ENCODE results near the gene NR2E3. TPM values are rescaled to one million over a fixed set of nuclear protein-coding genes. Genes with fewer than 3 reads are reported as not detected.

The NR2E3 gene
- total RNA-seq, 1 donor from 2014 or later, result not detected

GRCh38 chr15:71812966-71813722, 2.8 kb downstream of the NR2E3 start:
- TF ChIP-seq CTCF (IDR thresholded peaks at IDR 0.05; ENCODE audit: insufficient read depth, low read depth, low read length) (no peak), EZH2 (IDR thresholded peaks at IDR 0.05; ENCODE audit: insufficient read depth, low read length) (no peak)
- H3K27me3 Mint-ChIP-seq (ENCODE audit: low read depth, unreplicated experiment), result peaks cover 20% of the 10 kb centered on the region
- no peaks in the 10 kb centered on the region for H3K4me1 ChIP-seq (ENCODE audit: insufficient read depth, low read length)
- H3K36me3 Mint-ChIP-seq (ENCODE audit: low read depth, unreplicated experiment), result peaks cover 2% of the 10 kb centered on the region
- no peaks in the 10 kb centered on the region for H3K79me2 ChIP-seq (ENCODE audit: insufficient read depth, low read length)
- H3K4me1 Mint-ChIP-seq (ENCODE audit: low read depth, unreplicated experiment), result peaks cover under 1% of the 10 kb centered on the region
- H3K4me2 ChIP-seq (ENCODE audit: low read length), result no peak overlapping the region
- H3K9me3 ChIP-seq (ENCODE audit: insufficient read depth, low read depth, low read length), result no peaks in the 10 kb centered on the region
- H2AFZ ChIP-seq (ENCODE audit: low read depth, low read length), result no peak overlapping the region
- no peaks in the 10 kb centered on the region for H3K27me3 ChIP-seq (ENCODE audit: insufficient read depth, low read length)
- H3K9me3 Mint-ChIP-seq (ENCODE audit: unreplicated experiment), result peaks cover 8% of the 10 kb centered on the region
- H3K27ac Mint-ChIP-seq (ENCODE audit: unreplicated experiment), result no peak overlapping the region
- H3K4me3 Mint-ChIP-seq (ENCODE audit: unreplicated experiment), result no peak overlapping the region
- no peak for DNase-seq (ENCODE audit: low read depth)
- H3K4me3 ChIP-seq (ENCODE audit: insufficient read depth, low read depth, low read length), result no peak overlapping the region
- H3K27ac ChIP-seq (ENCODE audit: low read depth, low read length), result no peak overlapping the region
- no peak for FAIRE-seq
- H4K20me1 ChIP-seq (ENCODE audit: insufficient read depth, low read length), result no peaks in the 10 kb centered on the region
- no peaks in the 10 kb centered on the region for H3K36me3 ChIP-seq (ENCODE audit: insufficient read depth, low read length)
- H3K9ac ChIP-seq (ENCODE audit: low read length), result no peak overlapping the region

GRCh38 chr15:71813723-71814470, 3.5 kb downstream of the NR2E3 start:
- Mint-ChIP-seq H3K27ac (ENCODE audit: unreplicated experiment) (no peak overlapping the region), H3K27me3 (ENCODE audit: low read depth, unreplicated experiment) (peaks cover 17% of the 10 kb centered on the region), H3K4me3 (ENCODE audit: unreplicated experiment) (no peak overlapping the region), H3K36me3 (ENCODE audit: low read depth, unreplicated experiment) (peaks cover 2% of the 10 kb centered on the region), H3K9me3 (ENCODE audit: unreplicated experiment) (peaks cover 14% of the 10 kb centered on the region), H3K4me1 (ENCODE audit: low read depth, unreplicated experiment) (no peaks in the 10 kb centered on the region)
- Histone ChIP-seq H3K36me3 (ENCODE audit: insufficient read depth, low read length) (no peaks in the 10 kb centered on the region), H3K79me2 (ENCODE audit: insufficient read depth, low read length) (no peaks in the 10 kb centered on the region), H3K4me1 (ENCODE audit: insufficient read depth, low read length) (no peaks in the 10 kb centered on the region), H2AFZ (ENCODE audit: low read depth, low read length) (no peak overlapping the region), H3K27me3 (ENCODE audit: insufficient read depth, low read length) (no peaks in the 10 kb centered on the region), H3K9ac (ENCODE audit: low read length) (no peak overlapping the region), H3K4me3 (ENCODE audit: insufficient read depth, low read depth, low read length) (no peak overlapping the region), H3K9me3 (ENCODE audit: insufficient read depth, low read depth, low read length) (peaks cover under 1% of the 10 kb centered on the region), H3K27ac (ENCODE audit: low read depth, low read length) (no peak overlapping the region), H3K4me2 (ENCODE audit: low read length) (no peak overlapping the region), H4K20me1 (ENCODE audit: insufficient read depth, low read length) (no peaks in the 10 kb centered on the region)
- FAIRE-seq, result no peak
- TF ChIP-seq EZH2 (IDR thresholded peaks at IDR 0.05; ENCODE audit: insufficient read depth, low read length) (no peak), CTCF (IDR thresholded peaks at IDR 0.05; ENCODE audit: insufficient read depth, low read depth, low read length) (no peak)
- no peak for DNase-seq (ENCODE audit: low read depth)

Data from astrocyte (in vitro differentiated cells and primary cell).